Activated T-cell treated with anti-CD3 and anti-CD28 coated beads for 48 hours (primary cell): ENCODE results near the gene ZNF777.
"Not testable (repeated sequence)": the region's sequence is repeated elsewhere in the genome, so short reads cannot be mapped to it uniquely, and the experiment has no call there.

Experiments used
- DNase-seq: peaks from one replicate; pipeline ENCODE4 v3.0.0-alpha.2; 2020; ENCODE audit warnings: low read depth

ZNF777 gene

GRCh38 chr7:149450821-149451220, 10.0 kb downstream of the ZNF777 start:
- DNase-seq, result no peak

- no peak for DNase-seq
Measured at GRCh38 chr7:149449897-149450296, 11.0 kb downstream of the ZNF777 start.

- no peak for DNase-seq
Measured at GRCh38 chr7:149448961-149449360, 11.9 kb downstream of the ZNF777 start.

GRCh38 chr7:149446026-149446425, 14.8 kb downstream of the ZNF777 start:
- not testable (repeated sequence) for DNase-seq

- DNase-seq, result no peak
Measured at GRCh38 chr7:149444287-149444686, 16.6 kb downstream of the ZNF777 start.

GRCh38 chr7:149443523-149443922, 17.3 kb downstream of the ZNF777 start:
- DNase-seq, result no peak

- DNase-seq, result no peak
Measured at GRCh38 chr7:149442924-149443323, 17.9 kb downstream of the ZNF777 start.

GRCh38 chr7:149440222-149440621, 20.6 kb downstream of the ZNF777 start:
- no peak for DNase-seq

- no peak for DNase-seq
Measured at GRCh38 chr7:149436358-149436757, 24.5 kb downstream of the ZNF777 start.

- DNase-seq, result no peak
Measured at GRCh38 chr7:149433124-149433523, 27.7 kb downstream of the ZNF777 start.

GRCh38 chr7:149432121-149432691, 28.7 kb downstream of the ZNF777 start:
- DNase-seq, result no peak

- DNase-seq, result no peak
Measured at GRCh38 chr7:149431486-149432120, 29.3 kb downstream of the ZNF777 start.

- DNase-seq, result no peak
Measured at GRCh38 chr7:149430192-149430591, 30.7 kb downstream of the ZNF777 start.

GRCh38 chr7:149427893-149428292, 33.0 kb downstream of the ZNF777 start:
- no peak for DNase-seq

- no peak for DNase-seq
Measured at GRCh38 chr7:149427096-149427680, 33.7 kb downstream of the ZNF777 start.

- no peak for DNase-seq
Measured at GRCh38 chr7:149423449-149424110, 37.3 kb downstream of the ZNF777 start.

- peak; percentile 29 for DNase-seq
Measured at GRCh38 chr7:149422914-149423301, 38.0 kb downstream of the ZNF777 start.

- DNase-seq, result peak; percentile 80
Measured at GRCh38 chr7:149422162-149422913, 38.5 kb downstream of the ZNF777 start.

GRCh38 chr7:149420006-149420405, 40.9 kb downstream of the ZNF777 start:
- no peak for DNase-seq

- no peak for DNase-seq
Measured at GRCh38 chr7:149415391-149416071, 45.3 kb downstream of the ZNF777 start.

GRCh38 chr7:149414745-149415390, 46.0 kb downstream of the ZNF777 start:
- peak; percentile 54 for DNase-seq
